D721Med (cell line): Measurements from ENCODE around the gene CDK13.
"Not testable (repeated sequence)": the region's sequence is repeated elsewhere in the genome, so short reads cannot be mapped to it uniquely, and the experiment has no call there.

Experiments used
- DNase-seq: peaks from one replicate; pipeline ENCODE4 v3.0.0; 2011; ENCODE audit warnings: low spot score; ENCODE audit not compliant: insufficient read length
- FAIRE-seq: peaks from 2 replicates; lab custom pipeline; 2011; peaks lifted over from hg19 to GRCh38; lab: Jason Lieb, UNC
- TF ChIP-seq, protein P1 (sequence below): IDR thresholded peaks from 2 replicates; pipeline ENCODE4 v1.5.1; 2012; ENCODE audit warnings: mild to moderate bottlenecking, control low read depth; ENCODE audit not compliant: insufficient read depth; ENCODE audit errors: missing control alignments

The CDK13 gene

DNA sequence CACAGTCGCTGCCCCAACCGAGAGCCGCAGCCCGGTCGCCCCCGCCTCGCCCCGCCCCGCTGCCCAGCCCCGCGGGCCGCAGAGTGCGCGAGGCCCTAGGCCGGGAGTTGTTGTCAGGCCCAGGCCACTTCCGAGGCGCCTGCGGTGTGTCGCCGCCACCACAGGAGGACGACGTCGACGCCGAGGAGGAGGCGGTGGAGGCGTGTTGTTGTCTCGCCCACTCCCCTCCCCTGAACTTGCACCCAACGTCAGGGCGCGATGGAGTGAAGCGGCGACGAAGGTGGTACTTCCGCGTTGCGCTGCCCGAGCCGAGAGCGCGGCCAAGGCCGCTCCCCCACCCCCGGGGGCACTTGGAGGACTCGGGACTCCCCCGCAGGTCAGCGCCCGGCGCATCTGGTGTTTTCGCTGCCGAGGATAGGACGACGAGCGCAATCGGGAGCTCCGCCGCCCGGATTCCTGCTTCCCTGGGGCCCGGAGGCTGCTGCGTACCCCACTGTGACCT, at the start of gene CDK13:
TSS of gene CDK13 (plus strand) at position 286 of the 502 bp plus-strand sequence. CDS start 386 bp downstream, outside the sequence.
- no peak for DNase-seq
- FAIRE-seq = no peak
- TF ChIP-seq, protein P1, sequence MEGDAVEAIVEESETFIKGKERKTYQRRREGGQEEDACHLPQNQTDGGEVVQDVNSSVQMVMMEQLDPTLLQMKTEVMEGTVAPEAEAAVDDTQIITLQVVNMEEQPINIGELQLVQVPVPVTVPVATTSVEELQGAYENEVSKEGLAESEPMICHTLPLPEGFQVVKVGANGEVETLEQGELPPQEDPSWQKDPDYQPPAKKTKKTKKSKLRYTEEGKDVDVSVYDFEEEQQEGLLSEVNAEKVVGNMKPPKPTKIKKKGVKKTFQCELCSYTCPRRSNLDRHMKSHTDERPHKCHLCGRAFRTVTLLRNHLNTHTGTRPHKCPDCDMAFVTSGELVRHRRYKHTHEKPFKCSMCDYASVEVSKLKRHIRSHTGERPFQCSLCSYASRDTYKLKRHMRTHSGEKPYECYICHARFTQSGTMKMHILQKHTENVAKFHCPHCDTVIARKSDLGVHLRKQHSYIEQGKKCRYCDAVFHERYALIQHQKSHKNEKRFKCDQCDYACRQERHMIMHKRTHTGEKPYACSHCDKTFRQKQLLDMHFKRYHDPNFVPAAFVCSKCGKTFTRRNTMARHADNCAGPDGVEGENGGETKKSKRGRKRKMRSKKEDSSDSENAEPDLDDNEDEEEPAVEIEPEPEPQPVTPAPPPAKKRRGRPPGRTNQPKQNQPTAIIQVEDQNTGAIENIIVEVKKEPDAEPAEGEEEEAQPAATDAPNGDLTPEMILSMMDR = no peak

- no peak for FAIRE-seq
- TF ChIP-seq, protein P1 = no peak
- no peak for DNase-seq
Observed at GRCh38 chr7:39904077-39904486, 46.0 kb upstream of the CDK13 start.

DNA sequence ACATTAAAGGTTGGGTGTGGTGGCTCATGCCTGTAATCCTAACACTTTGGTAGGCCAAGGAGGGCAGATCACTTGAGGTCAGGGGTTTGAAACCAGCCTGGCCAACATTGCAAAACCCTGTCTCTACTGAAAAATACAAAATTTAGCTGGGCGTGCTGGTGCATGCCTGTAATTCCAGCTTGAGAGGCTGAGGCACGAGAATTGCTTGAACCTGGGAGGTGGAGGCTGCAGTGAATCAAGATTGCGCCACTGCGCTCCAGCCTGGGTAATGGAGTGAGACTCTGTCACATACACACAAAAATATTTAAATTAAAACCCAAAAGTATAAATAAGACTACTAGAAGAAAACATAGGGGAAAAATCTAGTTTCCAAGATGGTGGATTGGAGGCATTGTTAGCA, 41.9 kb upstream of the CDK13 start:
- DNase-seq (no peak), FAIRE-seq (no peak)
- TF ChIP-seq, protein P1 = no peak

GRCh38 chr7:39908973-39909372, 41.1 kb upstream of the CDK13 start:
- TF ChIP-seq, protein P1 = no peak
- no peak for DNase-seq
- FAIRE-seq = no peak

DNA sequence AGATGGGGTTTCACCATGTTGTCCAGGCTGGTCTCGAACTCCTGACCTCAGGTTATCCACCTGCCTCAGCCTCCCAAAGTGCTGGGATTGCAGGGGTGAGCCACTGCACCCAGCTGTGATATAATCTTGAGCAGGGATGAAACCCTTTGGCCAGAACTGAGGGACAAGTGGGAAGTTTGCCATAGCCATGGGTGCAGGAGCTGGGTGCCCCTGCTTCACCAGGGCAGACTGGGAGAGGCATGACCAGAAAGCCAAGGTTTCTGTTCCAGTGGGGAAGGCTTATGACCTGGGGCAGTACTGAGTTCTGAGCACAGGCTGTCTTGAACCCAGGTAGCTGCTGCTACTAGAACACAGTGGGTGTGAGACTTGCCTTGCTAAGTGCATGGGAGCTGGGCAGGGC, 40.5 kb upstream of the CDK13 start:
- no peak for FAIRE-seq
- TF ChIP-seq, protein P1 = no peak
- DNase-seq = no peak

GRCh38 chr7:39910108-39910869, 39.8 kb upstream of the CDK13 start:
- DNase-seq (no peak), FAIRE-seq (no peak)
- TF ChIP-seq, protein P1 = no peak

GRCh38 chr7:39911167-39911566, 38.9 kb upstream of the CDK13 start:
- no peak for FAIRE-seq
- TF ChIP-seq, protein P1 = no peak
- DNase-seq = no peak

- FAIRE-seq, DNase-seq: not testable (repeated sequence)
Observed at GRCh38 chr7:39915847-39916246, 34.2 kb upstream of the CDK13 start.
